ENCODE results near the gene OR10P1.

OR10P1 gene

GRCh38 chr12:55652352-55652751, 15.7 kb downstream of the OR10P1 start:
- peak; percentile 40 to 42 for DNase-seq

DNA sequence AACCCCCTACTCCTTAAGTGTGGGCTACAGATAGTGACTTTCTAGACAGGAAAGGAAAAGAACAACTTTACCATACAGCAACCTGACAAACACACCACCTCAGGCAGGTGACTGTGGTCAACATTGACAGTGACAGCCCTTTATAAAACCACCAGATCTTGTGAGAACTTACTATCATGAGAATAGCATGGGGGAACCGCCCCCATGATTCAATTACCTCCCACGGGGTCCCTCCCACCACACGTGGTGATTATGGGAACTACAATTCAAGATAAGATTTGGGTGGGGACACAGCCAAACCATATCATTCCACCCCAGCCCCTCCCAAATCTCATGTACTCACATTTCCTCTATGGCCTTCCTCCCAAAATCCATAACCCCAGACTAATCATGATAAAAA, 16.3 kb downstream of the OR10P1 start:
- no peak for DNase-seq

GRCh38 chr12:55654511-55655214, 18.0 kb downstream of the OR10P1 start:
- DNase-seq = no peak

- DNase-seq = no peak
Measured at GRCh38 chr12:55657212-55657611, 20.5 kb downstream of the OR10P1 start.

- DNase-seq = no peak
Measured at GRCh38 chr12:55658212-55658611, 21.5 kb downstream of the OR10P1 start.

DNA sequence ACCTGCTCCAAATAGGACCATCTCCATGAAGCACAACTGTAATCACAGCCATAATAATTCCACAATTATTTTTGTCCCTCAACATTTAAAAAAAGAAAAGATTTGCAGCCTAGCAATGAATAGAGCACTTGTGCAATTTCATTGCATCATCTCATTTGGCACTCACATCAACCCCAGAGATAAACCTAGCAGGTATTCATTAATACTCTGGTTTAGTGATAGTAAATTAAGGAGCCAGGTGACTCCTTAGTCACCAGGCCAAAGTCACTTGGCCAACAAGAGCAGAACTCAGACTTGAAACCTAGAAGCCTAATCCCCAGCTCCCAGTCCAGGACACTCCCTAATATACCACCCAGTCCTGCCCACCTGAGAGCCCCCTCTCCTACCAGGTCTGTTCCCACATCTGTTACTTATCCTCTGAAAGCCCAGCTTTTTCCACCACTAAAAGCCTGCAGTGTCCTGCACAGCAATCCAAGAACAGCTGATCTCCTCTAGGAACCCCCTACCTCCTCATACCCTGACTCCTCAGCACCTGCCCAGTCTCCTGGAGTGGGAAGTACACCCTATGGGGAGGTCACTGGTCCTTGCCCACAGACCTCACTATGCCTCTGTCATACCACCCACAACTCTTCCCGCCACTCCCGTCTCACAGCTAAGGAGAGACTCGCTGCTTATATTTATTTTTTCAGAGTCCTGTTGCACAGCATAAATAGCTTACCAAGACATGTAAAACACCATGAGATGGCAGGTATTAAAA, 22.1 kb downstream of the OR10P1 start:
- DNase-seq = no peak

DNA sequence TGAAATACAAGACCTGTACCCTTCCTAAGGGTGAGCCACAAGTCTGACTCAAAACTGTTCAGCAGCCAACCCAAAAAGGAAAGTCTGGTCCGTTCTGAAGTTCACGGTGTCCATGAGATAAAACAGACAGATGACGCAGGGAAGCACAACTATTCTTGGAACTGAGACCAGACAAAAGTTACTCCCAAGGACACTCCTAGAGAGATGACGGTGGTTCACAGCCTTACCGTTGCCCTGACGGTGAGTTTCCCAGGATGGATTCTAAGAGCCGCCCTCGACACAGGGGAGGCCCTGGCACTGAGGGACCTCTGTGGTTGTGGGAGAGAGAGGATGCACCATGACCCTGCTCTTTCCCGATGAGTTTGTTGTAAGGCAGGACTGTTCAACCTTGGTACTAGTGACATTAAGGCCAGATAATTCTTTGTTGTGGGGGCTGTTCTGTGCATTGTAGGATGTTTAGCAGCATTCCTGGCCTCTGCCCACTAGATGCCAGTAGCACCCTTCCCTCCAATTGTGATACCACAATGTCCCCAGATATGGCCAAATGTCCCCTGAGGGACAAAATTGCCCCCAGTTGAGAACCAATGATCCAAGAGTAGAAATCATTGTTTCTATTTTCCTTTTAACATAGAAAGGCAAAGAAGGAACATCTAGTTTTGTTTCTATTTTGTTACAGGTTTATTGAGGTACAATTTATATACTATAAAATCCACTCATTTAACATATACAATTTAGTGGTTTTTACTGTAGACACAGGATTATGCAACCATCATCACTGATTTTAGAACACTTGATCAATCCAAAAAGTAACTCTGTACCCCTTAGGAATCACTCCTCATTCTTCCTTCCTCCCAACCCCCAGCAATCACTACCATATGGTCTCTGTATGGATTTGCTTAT, 23.0 kb downstream of the OR10P1 start:
- peak; percentile 28 to 59 for DNase-seq

DNA sequence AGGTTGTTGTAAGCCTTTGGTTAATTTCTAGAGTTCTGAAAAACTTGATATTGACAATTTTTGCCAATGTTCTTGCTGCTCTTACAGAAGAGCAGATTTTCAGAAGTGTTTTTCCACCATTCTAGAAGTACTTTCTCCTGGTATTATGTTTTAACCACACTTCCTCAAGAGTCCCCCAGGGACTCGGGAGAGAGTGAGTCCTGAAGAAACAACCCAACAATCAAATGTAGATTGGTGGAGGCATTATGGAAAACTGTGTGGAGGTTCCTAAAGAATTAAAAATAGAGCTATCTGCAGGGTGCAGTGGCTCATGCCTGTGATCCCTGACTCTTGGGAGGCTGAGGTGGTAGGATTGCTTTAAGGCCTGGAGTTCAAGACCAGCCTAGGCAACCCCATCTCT, 26.7 kb downstream of the OR10P1 start:
- DNase-seq = no peak

GRCh38 chr12:55664826-55665225, 28.1 kb downstream of the OR10P1 start:
- DNase-seq = no peak

- no peak for DNase-seq
Measured at GRCh38 chr12:55666508-55666907, 29.8 kb downstream of the OR10P1 start.

- no peak for DNase-seq
Measured at GRCh38 chr12:55670276-55670675, 33.6 kb downstream of the OR10P1 start.

- no peak for DNase-seq
Measured at GRCh38 chr12:55671746-55672145, 35.1 kb downstream of the OR10P1 start.

GRCh38 chr12:55673638-55674037, 36.9 kb downstream of the OR10P1 start:
- DNase-seq = peak; percentile 31 to 43

- peak; percentile 44 to 64 for DNase-seq
Measured at GRCh38 chr12:55675666-55676065, 39.0 kb downstream of the OR10P1 start.

- peak; percentile 72 to 90 for DNase-seq
Measured at GRCh38 chr12:55676707-55677106, 40.0 kb downstream of the OR10P1 start.

DNA sequence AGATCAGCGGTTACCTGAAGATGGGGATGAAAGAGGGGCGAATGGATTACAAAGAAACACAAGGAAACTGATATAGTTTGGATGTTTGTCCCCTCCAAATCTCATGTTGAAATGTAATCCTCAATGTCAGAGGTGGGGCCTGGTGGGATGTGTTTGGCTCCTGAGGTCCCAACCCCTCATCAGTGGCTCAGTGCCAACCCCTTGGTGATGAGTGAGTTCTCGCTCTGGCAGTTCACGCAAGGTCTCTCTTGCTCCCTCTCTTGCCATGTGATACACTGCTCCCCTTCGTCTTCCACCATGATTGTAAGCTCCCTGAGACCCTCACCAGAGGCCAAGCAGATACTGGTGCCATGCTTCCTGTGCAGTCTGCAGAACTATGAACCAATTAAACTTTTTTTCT, 43.0 kb downstream of the OR10P1 start:
- DNase-seq = no peak

- peak; percentile 23 to 47 for DNase-seq
Measured at GRCh38 chr12:55681142-55682077, 44.7 kb downstream of the OR10P1 start.

GRCh38 chr12:55682087-55682796, 45.5 kb downstream of the OR10P1 start:
- DNase-seq = no peak

DNA sequence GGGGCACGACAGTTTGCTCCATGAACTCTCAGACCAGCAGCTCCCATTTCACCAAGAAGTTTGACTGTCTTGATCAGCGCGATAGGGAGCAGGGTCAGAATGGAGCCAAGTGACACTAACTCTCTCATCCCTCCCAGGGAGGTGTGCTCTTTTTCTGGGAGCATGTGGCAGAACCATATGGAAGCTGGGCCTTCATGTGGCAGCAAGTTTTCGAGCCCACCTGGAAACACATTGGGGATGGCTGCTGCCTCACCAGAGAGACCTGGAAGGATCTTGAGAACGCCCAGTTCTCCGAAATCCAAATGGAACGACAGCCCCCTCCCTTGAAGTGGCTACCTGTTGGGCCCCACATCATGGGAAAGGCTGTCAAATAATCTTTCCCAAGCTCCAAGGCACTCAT, 47.0 kb downstream of the OR10P1 start:
- DNase-seq = no peak

- no peak for DNase-seq
Measured at GRCh38 chr12:55684761-55685370, 48.2 kb downstream of the OR10P1 start.

- DNase-seq = no peak
Measured at GRCh38 chr12:55685671-55686070, 49.0 kb downstream of the OR10P1 start.

All from inflammatory macrophage treated with lipopolysaccharide for 1 hour (primary cell).